HUES48 (cell line): ENCODE measurements around the gene WDFY2.

ENCODE experiments used
- H3K27ac ChIP-seq: one replicate; pipeline ENCODE4 v1.7.0; 2013; ENCODE audit warnings: low read depth, low read length, inconsistent platforms
- H3K27me3 ChIP-seq: 2 replicates; pipeline ENCODE4 v1.6.1; 2013; ENCODE audit warnings: mild to moderate bottlenecking, low read length; ENCODE audit not compliant: control insufficient read depth, insufficient read depth
- H3K36me3 ChIP-seq: 2 replicates; pipeline ENCODE4 v1.6.1; 2013; ENCODE audit warnings: low read length; ENCODE audit not compliant: control insufficient read depth, insufficient read depth
- H3K4me1 ChIP-seq: 2 replicates; pipeline ENCODE4 v1.6.1; 2013; ENCODE audit warnings: mild to moderate bottlenecking, low read length; ENCODE audit not compliant: control insufficient read depth, insufficient read depth
- H3K4me3 ChIP-seq: 2 replicates; pipeline ENCODE4 v1.5.1; 2013; ENCODE audit warnings: mild to moderate bottlenecking, low read depth, low read length
- H3K9ac ChIP-seq: 2 replicates; pipeline ENCODE4 v1.6.1; 2013; ENCODE audit warnings: mild to moderate bottlenecking, low read depth, low read length, moderate library complexity
- H3K9me3 ChIP-seq: 2 replicates; pipeline ENCODE4 v1.6.1; 2013; ENCODE audit warnings: low read length; ENCODE audit not compliant: control insufficient read depth, insufficient read depth

Gene WDFY2

DNA sequence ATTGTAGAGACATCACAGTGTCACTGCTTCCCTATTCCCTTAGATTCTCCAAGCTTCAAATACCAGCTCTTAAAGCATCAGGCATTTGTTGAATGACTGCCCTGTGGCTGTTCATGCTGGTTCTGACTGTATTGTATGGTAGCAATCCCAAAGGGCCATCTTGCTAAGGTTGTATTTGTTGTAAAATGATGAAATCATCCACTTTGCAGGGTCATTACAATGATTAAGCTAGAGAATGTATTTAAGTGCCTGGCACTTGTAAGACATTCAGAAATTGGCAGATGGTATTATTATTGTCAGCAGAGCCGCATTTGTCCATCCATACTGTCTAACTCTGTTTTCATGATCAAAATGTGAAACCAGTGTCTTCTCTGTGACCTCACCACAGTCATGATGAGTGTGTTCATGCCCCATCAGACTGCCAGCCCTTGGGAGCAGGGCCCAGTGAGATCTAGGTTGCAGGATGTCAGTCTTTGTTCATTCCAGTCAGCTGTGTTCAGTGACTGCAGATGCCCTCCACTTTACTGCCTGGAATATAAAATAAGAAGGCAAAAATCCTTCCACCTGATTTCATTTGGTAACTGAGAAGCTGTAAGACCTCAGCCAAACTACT lies 133.6 kb downstream of the WDFY2 start:
- Histone ChIP-seq H3K9me3 (no peaks in the 10 kb centered on the region), H3K4me1 (peaks cover 6% of the 10 kb centered on the region; the same call in 1 of the 2 replicates), H3K36me3 (peaks cover 3% of the 10 kb centered on the region; the same call in 1 of the 2 replicates), H3K27me3 (no peaks in the 10 kb centered on the region), H3K4me3 (no peak overlapping the region), H3K9ac (no peak overlapping the region), H3K27ac (no peak overlapping the region)

- no peaks in the 10 kb centered on the region for H3K27me3 ChIP-seq
- H3K9ac ChIP-seq = no peak overlapping the region
- H3K9me3 ChIP-seq = no peaks in the 10 kb centered on the region
- peaks cover 6% of the 10 kb centered on the region; the same call in 1 of the 2 replicates for H3K4me1 ChIP-seq
- H3K27ac ChIP-seq = no peak overlapping the region
- H3K36me3 ChIP-seq = peaks cover 3% of the 10 kb centered on the region; the same call in 1 of the 2 replicates
- H3K4me3 ChIP-seq = no peak overlapping the region
These were observed 135.1 kb downstream of the WDFY2 start for GRCh38 chr13:51719394-51719793.

- Histone ChIP-seq H3K27me3 (no peaks in the 10 kb centered on the region), H3K4me3 (no peak overlapping the region), H3K36me3 (0 out of 2 replicates have a peak, but pooled peaks cover 7% of the 10 kb centered on the region), H3K9me3 (no peaks in the 10 kb centered on the region), H3K27ac (no peak overlapping the region), H3K4me1 (peaks cover 6% of the 10 kb centered on the region; the same call in 1 of the 2 replicates), H3K9ac (no peak overlapping the region)
These were observed 137.2 kb downstream of the WDFY2 start for GRCh38 chr13:51721496-51721895.

DNA sequence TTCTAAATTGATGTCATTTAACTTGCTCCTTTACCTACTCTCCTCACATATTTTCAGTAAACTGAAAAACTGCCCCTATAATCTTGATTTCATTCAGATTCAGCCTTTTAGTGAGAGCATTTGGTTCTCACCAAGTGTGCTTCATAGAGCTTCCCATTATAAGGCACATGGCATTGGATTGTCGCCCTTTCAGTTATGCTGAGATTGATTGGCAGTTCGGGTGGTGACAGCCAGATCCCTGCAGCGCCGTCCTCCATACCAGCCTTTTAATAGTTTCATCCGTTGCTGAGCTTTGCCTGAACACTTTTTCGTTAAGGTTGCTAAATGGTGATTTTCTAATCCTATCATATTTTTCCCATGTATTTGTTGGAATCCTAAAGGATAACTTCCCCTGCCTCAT lies 139.3 kb downstream of the WDFY2 start:
- Histone ChIP-seq H3K4me1 (peaks cover 6% of the 10 kb centered on the region; the same call in 1 of the 2 replicates), H3K27me3 (no peaks in the 10 kb centered on the region), H3K27ac (no peak overlapping the region), H3K9me3 (no peaks in the 10 kb centered on the region), H3K36me3 (peaks cover 16% of the 10 kb centered on the region), H3K4me3 (no peak overlapping the region), H3K9ac (no peak overlapping the region)

DNA sequence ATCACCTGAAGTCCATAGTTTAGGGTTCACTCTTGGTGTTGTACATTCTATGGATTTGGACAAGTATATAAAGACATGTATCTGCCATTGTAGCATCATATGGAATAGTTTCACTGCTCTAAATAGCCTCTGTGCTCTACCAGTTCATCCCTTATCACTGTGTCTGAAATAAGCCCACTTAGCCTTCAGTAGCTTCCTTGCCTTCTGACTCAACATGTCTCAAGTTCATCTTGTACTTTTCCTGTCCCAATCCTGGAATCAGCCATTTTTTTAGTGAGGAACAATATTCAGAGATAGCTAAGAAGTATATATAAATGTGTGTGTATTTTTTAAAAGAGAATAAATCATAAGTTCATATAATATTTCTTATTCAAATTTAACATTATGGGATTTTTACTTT lies 140.5 kb downstream of the WDFY2 start:
- H3K9ac ChIP-seq = no peak overlapping the region
- H3K4me3 ChIP-seq = no peak overlapping the region
- H3K27ac ChIP-seq = no peak overlapping the region
- H3K36me3 ChIP-seq = peaks cover 16% of the 10 kb centered on the region
- no peaks in the 10 kb centered on the region for H3K9me3 ChIP-seq
- peaks cover 4% of the 10 kb centered on the region; the same call in 1 of the 2 replicates for H3K4me1 ChIP-seq
- no peaks in the 10 kb centered on the region for H3K27me3 ChIP-seq

DNA sequence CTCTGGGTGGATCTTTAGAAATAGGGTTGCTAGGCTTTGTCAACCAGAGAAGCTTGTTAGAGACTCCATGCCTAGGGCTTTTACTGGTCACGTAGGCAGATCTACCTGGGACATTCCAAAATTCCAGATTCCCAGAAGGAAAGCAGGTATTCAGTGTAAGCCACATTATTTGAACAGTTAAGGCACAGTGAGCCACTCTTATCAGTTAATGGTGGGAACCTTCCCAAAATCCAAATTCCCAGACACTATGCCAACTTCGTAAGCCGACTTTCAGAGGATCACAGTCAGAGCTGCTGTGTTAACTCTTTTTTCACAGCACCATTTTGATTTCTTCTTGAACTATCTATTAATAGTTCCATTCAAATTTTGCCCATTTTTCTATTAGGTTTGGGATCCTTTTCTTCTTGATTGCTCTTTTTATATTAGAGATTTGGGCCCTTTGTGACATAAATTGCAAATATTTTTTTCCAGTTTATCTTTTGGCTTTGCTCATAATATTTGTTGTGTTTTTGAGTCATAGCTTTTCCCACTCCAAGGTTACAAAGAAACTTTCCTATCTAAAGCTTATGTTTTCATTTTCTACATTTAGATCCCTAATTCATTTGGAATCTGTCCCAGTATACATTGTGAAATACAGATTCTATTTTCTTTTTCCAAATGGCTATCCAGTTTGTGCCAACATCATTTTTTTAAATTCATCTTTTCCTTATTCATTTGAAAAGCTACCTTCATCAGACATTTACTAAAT lies 142.4 kb downstream of the WDFY2 start:
- H3K27ac ChIP-seq = no peak overlapping the region
- H3K36me3 ChIP-seq = peaks cover 30% of the 10 kb centered on the region
- H3K4me1 ChIP-seq = no peaks in the 10 kb centered on the region
- H3K9ac ChIP-seq = no peak overlapping the region
- no peak overlapping the region for H3K4me3 ChIP-seq
- no peaks in the 10 kb centered on the region for H3K9me3 ChIP-seq
- H3K27me3 ChIP-seq = no peaks in the 10 kb centered on the region

GRCh38 chr13:51727634-51728274 lies 143.5 kb downstream of the WDFY2 start:
- no peaks in the 10 kb centered on the region for H3K9me3 ChIP-seq
- no peak overlapping the region for H3K9ac ChIP-seq
- no peak overlapping the region for H3K27ac ChIP-seq
- no peaks in the 10 kb centered on the region for H3K4me1 ChIP-seq
- H3K36me3 ChIP-seq = peaks cover 30% of the 10 kb centered on the region
- H3K4me3 ChIP-seq = no peak overlapping the region
- H3K27me3 ChIP-seq = no peaks in the 10 kb centered on the region

DNA sequence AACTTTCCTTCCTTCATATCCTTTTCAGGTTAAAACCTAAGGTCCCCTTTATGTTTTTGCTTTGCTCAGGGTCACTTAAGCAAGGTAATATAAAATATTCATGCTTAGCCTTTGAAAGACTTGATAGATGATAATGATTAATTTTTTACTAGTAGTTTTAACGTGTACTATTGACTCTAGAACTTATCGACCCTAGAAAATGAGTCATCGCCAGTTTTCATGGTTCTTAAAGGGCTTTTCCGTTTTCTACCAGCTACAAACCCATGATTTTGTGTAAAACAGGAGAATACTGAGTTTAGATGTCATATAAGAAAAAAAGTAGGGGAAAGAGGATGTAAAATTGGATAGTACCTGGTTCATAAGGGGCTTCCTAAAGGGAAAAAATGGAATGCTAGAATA lies 144.0 kb downstream of the WDFY2 start:
- no peaks in the 10 kb centered on the region for H3K27me3 ChIP-seq
- H3K4me3 ChIP-seq = no peak overlapping the region
- no peak overlapping the region for H3K27ac ChIP-seq
- peaks cover 30% of the 10 kb centered on the region for H3K36me3 ChIP-seq
- H3K9ac ChIP-seq = no peak overlapping the region
- H3K4me1 ChIP-seq = no peaks in the 10 kb centered on the region
- no peaks in the 10 kb centered on the region for H3K9me3 ChIP-seq

DNA sequence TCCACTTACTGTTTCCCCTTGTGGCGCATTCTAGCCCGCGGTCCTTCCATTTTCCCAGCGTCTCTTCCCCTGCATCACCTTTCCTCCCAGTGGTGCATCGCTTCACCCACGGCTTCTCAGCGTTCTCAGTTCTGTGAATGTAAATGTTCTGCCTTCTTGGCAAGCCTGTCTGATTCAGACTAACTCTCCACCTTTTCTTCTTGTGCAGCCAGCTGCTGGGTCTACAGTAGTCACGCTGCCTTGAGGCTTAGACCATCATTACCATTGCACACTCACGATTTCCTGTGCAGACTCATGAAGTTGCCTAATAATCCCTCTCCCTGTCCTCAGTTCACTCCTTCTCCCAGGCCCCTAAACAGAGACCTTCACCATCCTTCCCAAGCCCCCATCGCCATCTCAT lies 144.7 kb downstream of the WDFY2 start:
- no peaks in the 10 kb centered on the region for H3K4me1 ChIP-seq

GRCh38 chr13:51729866-51730553 lies 145.7 kb downstream of the WDFY2 start:
- H3K27me3 ChIP-seq = no peaks in the 10 kb centered on the region
- H3K9ac ChIP-seq = no peak overlapping the region
- H3K4me1 ChIP-seq = no peaks in the 10 kb centered on the region
- no peaks in the 10 kb centered on the region for H3K9me3 ChIP-seq
- peak overlapping the region; percentile 65 for H3K27ac ChIP-seq
- H3K4me3 ChIP-seq = no peak overlapping the region
- H3K36me3 ChIP-seq = peaks cover 32% of the 10 kb centered on the region

More for the DNA sequence above, 144.7 kb downstream of the WDFY2 start:
- Histone ChIP-seq H3K27me3 (no peaks in the 10 kb centered on the region), H3K27ac (no peak overlapping the region), H3K9ac (no peak overlapping the region), H3K4me3 (no peak overlapping the region), H3K36me3 (peaks cover 30% of the 10 kb centered on the region), H3K9me3 (no peaks in the 10 kb centered on the region)
